GM19467 (cell line): ENCODE measurements around the gene GNB2.

Experiments
- ATAC-seq: cut with Tn5 transposase; IDR thresholded peaks from one replicate; pipeline ENCODE4 v1.9.1; 2021; ENCODE audit warnings: mild to moderate bottlenecking, moderate library complexity; ENCODE audit not compliant: unreplicated experiment

The GNB2 gene

DNA sequence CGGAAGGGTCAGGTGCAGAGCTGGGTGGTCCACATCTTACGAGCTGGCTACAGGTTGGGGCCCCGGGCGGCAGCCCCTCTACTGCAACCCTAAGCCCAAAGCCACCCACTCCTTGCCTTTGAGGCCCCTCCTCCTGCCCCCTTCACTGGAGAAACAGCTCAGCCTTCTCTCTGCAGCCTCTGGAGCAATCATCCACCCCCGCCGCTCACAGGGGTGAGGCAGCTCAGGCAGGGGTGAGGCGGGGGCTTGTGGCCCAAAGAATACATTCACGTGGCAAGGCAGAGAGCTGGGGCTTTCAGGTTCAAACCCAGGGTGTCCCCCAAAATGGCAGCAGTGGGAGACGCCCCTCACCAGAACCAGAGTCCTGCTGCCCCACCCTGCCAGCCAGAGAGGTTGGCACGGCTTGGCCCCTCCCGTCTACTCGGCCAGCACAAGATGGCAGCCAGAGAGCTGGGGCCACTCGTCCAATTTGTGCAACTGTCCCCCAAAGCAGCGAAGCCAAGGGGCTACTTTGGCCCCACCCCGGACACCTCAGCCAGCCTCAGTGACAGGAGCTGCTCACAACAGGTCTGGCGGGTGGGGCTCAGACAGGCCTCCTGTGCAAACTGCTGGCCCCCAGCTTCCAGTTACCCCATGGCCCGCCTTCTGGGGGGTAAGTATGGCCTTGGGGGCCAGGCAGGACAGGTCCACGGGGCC is 7.2 kb downstream of the GNB2 start:
- no peak for ATAC-seq

DNA sequence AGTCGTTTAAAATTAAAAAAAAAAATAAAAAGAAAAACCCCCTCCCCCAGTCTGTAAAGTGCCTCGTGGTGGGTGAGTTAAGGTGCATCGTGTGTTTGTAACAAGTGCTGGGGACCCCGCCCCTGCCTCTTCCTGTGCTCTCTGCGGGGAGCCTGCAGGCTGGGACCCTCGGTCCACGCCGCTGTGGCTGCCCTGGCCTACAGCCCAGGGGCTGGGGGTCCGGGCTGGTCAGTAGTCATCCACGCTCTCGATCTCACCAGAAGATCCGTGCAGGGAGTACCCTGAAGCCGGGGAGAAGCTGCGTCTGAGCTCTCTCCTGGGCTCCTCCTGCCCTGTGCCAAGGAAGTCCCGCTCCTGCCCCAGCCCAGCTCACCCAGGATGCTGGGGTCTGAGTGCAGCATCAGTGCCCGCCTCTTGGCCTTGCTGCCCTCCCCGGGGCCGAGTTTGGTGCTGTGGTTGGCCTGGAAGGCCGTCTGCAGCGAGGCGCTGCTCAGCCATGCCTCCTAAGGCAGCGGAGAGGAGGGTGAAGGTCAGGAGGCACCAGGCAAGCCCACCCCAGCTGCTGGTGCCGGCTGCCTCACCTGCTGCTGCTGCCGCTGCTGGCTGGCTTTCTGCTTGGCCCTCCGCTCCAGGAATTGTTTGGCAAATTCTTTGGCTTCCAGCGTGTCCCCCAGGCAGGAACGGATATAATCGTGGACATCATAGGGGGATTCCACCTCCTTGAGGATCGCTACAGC is 8.1 kb downstream of the GNB2 start:
- ATAC-seq, result no peak

DNA sequence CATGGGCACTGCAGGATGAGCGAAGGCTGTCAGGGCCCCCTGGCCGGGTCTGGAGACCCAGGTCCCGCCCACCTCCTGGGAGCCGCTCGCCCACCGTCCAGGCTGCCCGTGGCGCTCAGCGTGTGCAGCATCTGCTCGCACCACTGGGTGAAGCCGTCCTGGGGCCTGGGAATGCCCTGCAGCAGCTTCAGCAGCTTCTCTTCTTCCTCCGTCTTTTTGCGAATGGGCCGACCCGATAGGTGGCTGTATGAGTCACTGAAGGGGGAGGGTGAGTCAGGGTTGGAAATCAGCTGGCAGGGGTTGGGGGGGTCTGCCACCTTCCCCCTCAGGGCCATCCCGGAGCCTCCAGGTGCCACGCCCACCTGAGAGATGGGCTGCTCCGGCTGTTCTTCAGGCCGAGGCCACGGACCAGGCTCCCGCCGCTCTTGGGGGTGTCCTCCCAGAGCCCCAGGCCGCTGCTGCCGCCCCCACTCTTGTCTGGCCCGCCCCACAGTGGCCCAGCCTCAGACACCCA is 8.7 kb downstream of the GNB2 start:
- ATAC-seq, result no peak

DNA sequence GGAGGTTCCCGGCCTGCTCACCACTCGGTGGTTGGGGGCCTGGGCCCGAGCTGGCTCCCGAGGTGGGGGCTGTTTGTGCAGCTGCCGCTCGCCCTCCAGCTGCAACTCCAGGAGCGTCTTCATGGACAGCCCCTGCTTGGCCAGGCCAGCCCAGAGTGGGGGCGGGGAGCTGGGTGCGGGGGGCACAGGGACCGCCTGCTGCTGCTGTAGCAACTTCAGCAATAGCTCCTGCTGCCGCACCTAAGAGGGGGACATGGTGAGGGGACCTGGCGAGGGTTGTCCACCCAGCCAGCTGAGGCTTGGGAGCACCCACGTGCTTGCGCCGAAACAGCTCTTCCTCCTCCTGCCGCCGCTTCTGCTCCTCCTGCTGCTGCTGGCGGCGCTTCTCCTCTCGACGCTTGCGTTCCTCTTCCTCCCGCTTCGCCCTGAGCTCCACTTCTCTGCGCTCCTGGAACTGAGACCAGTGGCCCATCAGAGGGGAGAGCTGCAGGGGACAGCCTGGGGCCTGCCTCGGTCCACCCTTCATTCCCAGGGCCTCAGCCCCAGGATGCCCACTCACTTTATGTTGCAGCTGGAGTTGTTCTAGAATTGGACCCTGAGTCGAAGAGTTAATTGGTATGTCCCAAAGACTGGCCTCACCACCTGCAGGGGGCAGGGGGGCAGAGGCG is 9.6 kb downstream of the GNB2 start:
- no peak for ATAC-seq

DNA sequence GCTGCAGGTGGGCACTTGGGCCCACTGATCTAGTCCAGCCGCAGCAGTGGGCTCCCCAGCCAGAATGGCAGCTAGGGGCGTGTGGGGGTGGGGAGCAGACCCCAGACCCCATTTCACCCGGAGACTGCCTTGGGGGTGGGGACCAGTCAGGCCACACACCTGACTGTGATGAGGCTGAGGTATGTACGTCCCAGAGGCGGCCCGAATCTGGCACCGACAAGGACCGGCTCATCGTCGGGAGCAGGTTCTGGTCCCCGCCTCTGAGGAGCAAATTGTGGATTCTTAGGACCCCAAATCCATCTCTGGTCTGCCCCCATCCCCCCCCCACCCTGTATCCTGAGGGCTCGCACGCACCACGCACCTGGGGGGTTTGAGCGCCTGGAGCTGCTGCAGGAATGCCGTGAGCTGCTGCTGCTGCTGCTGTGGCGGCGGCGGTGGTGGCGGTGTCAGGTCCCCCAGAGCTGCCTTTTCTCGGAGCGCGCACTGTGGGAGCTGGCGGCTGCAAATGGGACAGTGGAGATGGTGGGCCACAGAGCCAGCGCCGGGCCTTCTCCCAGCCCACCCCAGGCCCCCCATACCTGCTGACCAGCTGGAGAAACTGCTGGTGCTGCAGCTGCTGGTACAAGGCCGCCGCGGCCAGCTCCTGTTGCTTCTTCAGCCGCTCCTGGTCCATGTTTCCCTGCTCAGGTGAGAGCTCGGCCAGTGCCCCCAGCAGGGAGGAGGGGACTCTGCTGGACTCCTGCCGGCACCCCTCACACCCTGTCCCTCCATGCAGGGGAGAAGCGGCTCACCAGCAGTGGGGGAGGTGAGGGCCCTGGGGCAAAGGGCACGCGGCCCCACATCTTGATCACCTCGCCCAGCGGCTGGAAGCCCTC is 10.4 kb downstream of the GNB2 start:
- no peak for ATAC-seq

DNA sequence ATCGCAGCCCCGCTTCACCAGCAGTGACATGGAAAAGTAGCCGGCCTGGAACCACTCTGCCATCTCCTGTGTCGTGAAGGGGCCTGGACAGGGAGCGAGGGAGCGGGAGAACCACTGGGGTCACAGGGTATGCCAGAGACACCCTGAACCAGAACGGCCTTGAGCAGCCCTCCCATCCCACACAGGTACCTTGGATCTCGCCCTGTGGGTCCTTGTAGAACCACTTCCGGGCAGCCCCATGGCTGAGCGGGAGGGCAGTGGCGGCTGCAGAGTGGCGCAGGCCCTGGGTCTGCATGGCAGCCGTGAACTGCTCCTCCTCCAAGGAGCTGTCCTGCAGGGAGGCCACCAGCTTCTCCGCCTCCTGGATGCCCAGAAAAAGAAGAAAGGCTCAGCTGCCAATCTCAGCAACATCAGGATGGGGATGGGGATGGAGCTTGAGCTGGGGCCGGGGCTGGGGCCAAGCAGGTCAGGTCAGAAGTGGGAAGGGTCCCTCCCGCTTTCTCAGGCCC is 11.0 kb downstream of the GNB2 start:
- no peak for ATAC-seq

DNA sequence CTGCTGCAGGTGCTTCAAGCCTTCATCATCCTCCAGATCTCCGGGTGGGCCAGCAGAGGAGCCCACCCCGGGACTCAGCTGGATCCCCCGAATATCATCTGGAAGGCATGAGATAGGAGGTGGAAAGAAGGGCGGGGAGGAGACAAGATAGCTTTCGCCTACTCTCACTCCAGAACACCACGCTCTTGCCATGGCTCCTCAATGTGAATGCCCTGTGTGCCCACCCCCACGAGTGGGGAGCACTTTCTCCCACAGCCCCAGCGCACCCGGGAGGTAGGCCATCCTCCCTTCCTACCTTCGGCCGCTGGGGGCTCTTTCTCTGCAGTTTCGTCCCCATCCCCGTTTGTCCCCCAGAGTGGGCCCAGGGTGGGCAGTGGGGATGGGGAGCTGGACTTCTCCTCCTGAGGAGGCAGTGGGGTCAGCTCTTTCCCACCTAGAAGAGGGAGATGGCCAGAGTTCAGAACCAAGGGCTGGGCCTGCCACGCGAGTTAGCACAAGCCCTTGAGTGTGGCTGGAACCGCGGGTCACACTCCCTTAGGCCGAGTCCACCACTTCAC is 11.6 kb downstream of the GNB2 start:
- ATAC-seq, result no peak

DNA sequence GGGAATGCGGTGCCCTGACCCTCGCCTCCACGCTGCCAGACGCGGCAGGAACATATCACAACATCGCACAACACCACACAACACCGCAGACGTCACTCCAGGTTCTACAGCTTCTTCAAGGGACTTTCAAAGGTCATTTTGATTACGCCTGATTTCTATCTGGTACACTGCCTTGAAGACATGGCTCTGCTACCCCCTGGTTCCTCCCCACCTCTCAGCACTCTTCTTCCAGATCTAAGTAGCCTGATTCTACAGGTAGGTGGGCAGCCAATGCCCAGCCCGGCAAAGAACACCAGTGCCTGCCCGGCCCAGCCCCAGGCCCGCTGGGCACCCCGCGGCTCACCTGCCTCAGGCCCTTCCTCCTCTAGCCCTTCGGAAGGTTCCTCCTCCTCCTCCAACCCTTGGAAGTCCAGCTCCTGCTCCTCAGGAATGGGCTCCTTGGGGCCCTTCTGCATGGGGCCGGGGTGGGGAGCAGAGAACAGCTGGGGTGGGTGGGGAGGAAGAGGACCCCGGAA is 12.1 kb downstream of the GNB2 start:
- no peak for ATAC-seq

DNA sequence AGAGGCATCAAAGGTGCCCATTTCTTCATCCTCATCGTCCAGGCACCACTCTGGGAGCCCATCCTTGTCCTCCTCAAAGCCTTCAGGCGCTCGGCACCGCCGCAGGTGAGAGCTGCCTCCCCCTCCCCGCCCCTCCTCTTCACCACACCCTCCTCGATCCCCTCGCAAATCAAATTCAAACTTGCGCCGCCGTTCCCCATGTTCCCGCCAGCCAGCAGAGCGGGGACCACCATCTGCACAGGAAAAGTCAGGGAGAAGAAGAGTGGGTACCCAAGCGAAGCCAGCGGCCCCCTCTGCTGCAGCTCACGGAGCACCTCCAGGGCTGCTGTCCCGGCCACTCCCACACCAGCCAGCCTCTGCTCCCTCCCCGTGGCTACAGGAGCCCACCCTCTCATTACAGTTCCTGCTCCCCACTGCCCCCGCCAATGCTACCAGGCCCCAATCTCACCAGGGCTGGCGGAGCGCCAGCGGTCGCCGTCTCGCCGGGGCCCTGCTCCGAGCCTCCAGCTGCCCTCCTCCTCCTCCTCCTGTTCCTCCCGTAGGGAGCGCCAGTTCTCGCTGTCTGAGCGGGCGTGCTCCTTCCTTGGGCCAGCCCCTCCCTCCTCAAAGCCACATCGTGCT is 12.8 kb downstream of the GNB2 start:
- ATAC-seq, result no peak

DNA sequence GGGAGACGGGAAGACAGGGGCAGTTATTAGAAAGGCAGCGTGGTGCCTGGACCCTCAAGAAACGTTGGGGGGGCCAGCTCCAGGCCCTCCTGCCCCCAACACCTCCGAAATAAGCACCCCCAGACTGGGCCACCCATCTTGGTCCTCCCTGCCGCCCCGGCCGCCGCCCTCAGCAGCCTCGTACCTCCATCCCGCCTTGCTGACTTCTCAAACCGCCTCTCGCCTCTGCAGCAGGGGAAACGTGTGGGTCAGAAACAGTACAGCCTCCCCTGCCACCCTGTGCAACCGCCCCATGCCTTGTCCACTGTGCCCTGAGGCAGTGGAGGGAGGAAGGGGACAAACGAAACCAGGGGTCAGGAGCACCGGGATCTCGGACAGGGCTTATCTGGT is 13.3 kb downstream of the GNB2 start:
- no peak for ATAC-seq

DNA sequence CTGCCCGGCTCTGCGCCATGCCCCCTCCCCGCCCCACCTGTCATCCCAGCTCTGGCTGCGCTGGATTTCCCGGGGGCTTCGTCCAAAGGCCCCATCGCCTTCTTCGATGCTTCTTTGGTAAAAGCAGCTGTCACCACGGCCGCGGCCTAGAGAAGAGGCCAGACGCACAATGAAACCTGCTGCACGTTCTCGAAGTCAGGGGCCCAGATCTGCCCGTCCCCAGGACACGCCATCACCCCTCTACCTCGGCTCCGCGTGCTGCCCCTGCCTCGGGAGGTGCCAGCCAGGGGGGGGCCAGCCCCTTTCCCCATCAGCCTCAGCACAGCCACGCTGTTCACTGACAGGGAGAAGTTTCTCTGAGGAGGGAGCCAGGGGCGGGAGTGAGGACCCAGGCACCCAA is 13.7 kb downstream of the GNB2 start:
- ATAC-seq, result no peak

DNA sequence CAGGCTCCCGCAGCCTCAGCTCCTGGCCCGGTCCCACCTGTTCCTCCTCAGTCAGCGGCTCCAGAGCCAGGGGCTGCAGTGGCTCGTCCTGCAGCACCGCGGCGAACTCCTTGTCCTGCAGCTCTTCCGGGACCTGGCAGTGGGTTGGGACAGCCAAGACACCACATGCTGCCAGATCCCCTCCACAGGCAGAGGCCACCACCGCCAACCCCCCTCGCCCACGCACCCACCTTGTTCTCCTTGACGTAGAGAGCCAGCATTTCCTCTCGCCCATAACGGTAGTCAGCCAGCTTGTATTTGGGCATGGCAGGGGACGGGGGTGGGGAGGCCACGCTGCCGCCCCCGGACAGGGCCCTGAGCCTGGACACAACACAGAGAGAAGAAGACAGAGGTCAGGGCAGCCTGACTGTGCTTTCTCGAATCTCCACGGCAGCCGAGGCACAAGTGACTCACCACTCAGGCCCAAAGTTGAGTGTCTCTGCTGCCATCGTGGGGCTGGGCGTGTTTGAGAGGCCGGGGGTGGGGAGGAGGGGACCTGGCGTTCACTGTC is 14.3 kb downstream of the GNB2 start:
- ATAC-seq, result no peak

DNA sequence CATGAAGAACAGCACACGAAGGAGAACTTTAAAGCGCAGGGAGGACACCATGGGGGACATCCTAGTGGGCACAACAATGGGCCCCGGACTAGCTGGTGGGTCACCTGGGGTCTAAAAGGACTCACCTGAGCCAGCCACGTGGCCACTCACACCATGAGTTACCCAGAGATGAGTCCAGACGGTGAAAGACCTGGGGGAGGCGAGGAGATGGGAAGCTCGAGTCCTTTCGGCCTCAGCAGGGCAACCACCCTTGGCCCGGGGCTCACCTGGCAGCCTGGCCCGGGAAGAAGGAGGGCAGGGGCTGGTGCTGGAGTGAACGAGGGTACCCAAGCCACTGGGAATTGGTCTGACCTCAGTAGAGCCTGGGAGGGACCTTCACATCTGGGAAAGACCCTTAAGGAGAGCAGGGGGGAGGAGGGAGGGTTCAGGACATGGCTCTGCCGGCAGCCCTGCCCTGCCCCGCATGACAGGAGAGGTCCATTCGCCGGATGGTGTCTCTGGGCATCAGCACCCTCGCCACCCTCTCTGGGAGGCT is 14.9 kb downstream of the GNB2 start:
- no peak for ATAC-seq

DNA sequence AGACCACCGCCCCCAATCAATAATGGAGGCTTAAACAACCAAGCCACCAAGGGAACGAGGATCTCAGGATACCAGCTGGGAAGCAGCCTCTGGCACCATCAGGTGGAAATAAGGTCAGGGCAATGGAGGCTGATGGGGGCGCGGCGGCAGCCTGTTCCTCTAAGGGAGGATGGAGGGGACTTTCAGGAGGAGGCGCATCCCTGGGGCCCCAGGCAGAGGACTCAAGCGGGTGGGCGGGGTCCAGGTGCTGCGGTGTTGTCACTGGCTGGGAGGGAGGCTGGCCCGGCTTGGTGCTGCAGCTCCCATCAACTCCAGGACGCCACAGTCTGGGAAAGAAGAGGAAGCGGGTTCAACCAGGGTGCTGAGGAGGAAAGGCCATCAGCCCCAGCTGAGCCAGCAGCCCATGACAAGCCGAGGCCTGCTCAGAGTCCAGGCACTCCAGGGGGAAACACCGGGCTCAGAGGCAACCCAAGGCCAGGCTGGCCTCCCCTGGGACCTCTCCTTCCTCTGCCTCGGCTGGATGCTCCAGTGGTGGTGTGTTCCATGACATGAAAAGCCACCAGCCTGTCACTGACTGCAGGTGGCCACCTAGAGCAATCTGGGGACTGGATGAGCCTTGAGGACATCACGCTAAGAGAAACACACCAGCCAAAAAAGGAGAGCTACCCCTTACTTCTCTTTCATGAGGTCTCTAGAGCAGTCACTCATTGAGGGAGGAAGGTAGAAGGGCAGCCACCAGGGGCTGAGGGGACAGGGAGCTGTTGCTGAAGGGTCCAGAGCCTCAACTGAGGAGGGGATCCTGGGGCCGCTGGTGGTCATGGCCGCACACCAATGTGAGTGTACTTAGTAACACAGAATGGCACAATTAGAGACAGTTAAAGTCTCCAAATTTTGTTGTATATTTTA is 15.9 kb downstream of the GNB2 start:
- no peak for ATAC-seq

DNA sequence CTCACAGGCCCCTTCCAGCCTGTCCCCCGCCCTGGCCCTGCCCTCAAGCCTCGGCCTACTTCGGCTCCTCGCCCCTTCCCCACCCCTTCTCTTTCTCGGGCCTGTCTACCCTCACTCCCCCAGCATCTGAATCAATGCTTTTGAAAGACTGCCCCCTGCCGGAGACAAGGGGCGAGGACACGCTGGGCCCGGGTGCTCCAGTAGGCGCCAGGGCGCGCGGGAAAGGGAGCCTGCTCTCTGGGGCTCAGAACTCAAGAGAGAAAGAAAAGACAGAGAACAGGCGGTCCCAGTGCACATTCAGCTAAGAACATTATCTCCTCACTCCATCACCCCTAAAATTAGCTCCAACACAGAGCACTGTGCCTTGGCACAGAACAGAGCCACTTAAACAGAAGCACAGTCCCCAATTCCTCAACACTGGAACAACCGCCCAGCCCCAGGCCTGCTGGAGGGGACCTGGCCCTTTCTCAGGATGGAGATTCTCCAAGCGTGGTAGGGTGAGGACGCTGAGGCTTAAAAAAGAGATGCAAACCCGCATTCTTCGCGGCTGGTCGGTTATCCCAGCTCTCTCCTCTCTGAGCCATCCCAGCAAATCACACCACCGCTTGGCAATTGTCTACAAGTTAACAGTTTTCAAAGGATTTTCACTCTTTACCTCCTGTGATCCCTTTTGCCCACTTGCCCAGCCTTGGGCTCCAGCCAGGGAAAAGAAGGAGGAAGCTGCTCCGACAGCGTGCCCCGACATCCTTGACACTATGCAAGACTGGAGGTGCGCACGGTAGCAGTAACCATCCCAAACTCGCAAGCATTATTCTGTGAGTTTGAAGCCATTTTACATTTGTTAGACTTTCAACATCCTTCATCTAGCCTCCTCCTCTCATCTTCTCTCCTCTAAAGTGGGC is 18.4 kb downstream of the GNB2 start:
- no peak for ATAC-seq

DNA sequence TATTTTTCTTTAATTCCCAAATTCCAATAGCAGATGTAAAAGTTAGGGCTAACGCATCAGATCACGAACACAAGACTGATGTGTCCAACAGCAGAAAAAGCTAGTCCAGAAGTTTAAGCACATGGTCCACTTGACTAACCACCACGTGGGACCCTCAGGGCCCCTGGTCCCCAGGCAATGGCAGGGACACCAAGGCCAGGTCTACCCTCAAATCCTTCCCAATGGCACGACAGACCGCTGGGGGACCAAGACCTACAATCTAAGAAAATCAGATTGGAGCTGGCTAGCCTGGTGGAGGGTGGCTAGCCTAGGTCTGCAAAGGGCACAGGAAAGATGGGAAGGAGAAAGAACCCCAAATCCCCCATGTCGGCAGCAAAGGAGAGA is 19.0 kb downstream of the GNB2 start:
- no peak for ATAC-seq
